Hematopoietic multipotent progenitor cell treated with erythropoietin and hydrocortisone succinate and interleukin-3 and kit ligand, for 15 days (in vitro differentiated cells): Measurements from ENCODE around the gene GH1.
A peak's percentile ranks its signal among the peaks of the same experiment; 100 is the strongest.
"Not testable (repeated sequence)": the region's sequence is repeated elsewhere in the genome, so short reads cannot be mapped to it uniquely, and the experiment has no call there.

Experiments used
- DNase-seq: peaks from one replicate; pipeline ENCODE4 v3.0.0-alpha.2; 2015; ENCODE audit warnings: low spot score

The GH1 gene

DNA sequence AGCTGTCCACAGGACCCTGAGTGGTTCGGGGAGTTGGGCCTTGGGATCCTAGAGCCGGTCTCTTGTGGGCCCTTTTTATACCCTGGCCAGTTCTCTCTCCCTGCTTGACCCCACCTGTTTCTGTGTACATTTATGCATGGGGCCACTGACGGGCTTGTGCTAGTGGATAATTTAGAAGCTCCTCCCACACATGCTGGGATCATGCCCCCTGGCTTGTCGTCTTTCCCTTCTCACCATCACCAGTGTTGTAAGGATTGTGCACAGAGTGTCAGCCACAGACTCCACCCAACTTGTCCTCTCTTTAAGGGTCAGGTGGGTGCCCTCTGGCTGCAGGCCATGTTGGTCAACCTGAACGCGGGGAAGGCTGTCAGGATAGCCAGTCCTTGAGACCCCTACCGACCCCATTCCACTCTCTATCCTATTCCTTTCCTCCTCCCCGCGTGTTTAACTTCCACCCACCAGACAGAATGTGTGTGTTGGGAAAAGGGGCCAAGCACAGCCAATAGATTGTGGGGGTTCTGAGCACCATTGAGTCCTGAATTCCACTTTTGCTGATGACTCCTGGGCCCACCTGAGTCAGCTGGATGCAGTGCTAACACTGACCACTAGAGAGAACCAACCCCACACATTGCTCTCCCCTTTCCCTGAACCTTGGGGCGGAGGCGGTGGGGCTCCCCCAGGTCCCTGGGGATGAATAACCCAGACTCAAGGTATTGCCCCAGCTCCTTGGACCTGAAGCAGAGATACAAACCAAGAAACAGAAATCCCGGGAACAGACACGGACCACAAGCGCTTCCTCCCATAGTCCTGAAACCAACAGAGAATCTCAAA lies 21.9 kb downstream of the GH1 start, which contains the start of gene CSH1:
Gene CSH1, minus strand, starts transcription at position 51 of the 831 bp plus-strand sequence. CDS start 63 bp downstream, outside the sequence.
- DNase-seq, result not testable (repeated sequence)

DNA sequence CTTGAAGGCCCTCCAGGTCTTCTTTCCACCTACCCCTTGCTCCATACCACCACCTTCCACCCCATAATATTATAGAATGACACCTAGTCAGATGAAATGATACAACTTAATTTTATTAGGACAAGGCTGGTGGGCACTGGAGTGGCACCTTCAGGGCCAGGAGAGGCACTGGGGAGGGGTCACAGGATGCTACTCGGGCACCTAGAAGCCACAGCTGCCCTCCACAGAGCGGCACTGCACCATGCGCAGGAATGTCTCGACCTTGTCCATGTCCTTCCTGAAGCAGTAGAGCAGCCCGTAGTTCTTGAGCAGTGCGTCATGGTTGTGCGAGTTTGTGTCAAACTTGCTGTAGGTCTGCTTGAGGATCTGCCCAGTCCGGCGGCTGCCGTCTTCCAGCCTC lies 23.8 kb downstream of the GH1 start:
- DNase-seq, result not testable (repeated sequence)

DNA sequence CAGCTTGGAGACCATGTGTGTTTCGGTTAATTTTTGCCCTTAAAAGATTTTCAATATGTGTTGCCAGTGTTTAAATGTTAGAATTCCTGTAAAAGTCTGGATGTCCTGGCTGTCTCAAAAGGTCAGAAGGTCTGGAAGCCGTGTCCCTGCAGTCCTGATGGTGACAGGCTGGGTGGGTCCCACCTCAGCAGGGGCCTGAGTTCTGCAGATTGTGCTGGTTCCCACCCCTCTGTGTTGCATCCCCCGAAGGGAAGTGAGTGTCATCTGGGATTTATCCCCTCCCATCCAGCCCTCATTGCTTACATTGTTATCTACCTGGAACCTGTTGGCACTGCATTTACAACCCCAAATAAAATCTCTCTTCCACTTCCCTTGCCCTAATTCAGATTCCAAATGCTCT lies 24.6 kb downstream of the GH1 start:
- DNase-seq, result not testable (repeated sequence)

DNA sequence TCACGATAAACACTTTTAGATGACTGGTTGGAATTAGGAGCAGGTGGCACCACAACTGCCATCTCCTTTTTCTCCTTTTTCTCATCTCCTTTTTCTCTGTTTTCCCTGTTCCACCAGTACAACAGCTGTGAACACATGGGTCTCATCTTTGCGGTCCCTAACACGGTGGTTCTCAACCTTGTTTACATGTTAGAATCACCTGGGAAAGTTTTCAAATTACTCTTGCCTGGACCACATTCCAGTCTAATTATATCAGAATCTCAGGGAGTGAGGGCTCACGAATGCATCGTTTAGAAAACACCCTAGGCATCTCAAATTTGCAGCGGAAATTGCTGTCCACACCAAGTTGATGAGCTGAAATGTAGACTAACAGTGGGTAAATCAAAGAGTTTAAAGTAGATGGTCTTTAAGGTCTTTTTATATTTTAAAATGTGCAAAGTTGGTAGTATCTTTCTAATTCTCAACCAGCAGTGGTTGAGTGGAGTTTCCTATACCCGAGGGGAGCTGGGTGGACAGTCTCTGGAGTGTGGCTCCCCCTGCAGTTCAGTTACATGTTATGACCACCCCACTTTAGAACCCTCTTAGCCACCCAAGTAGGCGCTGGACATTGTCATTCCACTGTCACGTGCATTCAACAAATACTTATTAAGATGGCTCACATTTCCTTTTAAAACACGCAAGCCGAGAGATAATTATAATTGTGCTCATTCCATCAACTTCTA lies 26.2 kb downstream of the GH1 start:
- DNase-seq, result not testable (repeated sequence)

DNA sequence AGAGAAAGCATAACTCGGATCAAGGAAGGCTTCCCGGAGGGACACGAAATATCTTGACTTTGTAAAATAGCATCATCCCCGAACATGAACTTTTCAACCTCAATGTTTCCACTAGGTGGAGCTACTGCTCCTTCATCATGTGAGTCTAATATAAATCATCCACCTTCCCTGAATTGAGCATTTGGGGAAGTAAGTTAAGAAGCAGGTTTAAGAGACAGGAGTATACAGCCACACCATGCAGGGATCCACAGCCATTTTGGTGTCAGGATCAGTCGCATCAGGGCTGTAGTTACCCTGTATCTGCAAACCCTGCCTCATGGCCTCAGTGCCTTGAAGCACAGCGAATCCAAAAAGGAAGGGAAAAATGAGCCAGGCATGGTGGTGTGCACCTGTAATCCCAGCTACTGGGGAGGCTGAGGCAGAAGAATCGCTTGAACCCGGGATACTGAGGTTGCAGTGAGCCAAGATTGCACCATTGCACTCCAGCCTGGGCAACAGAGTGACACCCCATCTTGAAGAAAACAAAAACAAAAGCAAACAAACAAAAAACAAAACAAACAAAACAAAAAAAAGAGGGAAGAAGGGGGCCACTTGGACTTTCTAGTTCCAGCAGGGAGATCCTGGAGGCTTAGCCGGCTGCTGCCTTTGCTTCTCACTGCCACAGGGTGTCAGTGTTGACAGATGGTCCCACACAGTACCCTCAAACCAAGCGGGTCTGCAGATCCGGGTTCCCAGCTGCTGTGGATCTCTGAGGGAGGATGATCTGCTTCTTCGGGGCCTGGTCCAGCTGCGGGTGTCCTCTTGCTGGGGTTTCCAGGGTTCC lies 29.4 kb downstream of the GH1 start:
- DNase-seq, result peak; percentile 29

DNA sequence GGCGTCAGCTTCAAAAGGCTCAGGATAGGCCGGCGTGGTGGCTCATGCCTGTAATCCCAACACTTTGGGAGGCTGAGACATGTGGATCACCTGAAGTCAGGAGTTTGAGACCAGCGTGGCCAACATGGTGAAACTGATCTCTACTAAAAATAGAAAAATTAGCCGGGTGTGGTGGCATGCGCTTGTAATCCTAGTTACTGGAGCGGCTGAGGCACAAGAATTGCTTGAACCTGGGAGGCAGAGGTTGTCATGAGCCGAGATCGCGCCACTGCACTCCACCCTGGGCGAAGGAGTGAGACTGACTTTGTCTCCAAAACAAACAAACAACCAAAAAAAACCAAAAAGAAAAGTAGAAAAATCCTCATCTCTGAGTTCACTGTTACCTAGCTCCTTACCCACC lies 33.5 kb downstream of the GH1 start:
- DNase-seq, result not testable (repeated sequence)

DNA sequence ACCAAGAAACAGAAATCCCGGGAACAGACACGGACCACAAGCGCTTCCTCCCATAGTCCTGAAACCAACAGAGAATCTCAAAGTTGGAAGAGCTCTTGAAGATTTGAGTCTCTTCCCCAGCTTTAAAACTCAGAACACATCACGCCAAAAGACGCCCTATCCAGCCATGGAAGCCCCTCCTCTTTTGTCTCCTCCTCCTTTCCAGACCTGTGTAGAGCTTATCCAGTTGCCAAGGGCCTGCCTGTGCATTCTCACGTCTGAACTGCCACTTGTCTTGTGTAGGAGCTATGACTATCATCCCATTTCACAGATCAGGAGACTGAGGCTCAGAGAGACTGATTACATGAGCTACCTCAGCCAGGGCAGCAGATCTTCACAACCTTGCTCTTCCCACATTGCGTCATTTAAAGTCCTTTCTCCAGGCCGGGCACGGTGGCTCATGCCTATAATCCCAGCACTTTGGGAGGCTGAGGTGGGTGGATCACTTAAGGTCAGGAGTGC lies 36.0 kb downstream of the GH1 start:
- DNase-seq, result not testable (repeated sequence)

DNA sequence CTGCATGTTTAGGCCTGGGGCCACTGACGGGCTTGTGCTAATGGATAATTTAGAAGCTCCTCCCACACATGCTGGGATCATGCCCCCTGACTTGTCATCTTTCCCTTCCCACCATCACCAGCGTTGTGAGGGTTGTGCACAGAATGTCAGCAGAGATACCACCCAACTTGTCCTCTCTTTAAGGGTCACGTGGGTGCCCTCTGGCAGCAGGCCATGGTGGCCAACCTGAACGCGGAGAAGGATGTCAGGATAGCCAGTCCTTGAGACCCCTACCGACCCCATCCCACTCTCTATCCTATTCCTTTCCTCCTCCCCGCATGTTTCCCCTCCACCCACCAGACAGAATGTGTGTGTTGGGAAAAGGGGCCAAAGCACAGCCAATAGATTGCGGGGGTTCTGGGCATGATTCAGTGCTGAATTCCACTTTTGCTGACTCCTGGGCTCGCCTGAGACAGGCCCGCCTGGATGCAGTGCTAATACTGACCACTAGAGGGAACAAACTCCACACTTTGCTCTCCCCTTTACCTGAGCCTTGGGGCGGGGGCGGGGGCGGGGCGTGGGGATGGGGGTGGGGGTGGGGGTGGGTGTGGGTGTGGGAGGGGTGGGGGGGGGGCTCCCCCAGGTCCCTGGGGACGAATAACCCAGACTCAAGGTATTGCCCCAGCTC lies 36.6 kb downstream of the GH1 start, which contains the start of gene GH2:
Gene GH2, minus strand, starts transcription at position 10 of the 667 bp plus-strand sequence. CDS start 143 bp downstream, outside the sequence.
- peak; percentile 60 for DNase-seq

DNA sequence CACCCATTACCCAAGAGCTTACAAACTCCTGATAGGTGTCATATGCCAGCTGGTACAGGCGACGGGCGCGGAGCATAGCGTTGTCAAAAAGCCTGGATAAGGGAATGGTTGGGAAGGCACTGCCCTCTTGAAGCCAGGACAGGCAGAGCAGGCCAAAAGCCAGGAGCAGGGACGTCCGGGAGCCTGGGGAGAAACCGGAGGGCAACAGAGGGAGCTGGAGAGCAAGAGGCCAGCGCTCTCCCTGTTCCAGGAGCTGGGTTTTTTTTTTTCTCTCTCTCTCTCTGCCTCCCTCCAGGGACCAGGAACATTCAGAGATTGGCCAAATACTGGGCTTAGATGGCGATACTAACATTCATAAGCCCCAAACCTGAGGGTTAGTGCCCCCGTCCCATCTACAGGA lies 37.3 kb downstream of the GH1 start:
- not testable (repeated sequence) for DNase-seq

DNA sequence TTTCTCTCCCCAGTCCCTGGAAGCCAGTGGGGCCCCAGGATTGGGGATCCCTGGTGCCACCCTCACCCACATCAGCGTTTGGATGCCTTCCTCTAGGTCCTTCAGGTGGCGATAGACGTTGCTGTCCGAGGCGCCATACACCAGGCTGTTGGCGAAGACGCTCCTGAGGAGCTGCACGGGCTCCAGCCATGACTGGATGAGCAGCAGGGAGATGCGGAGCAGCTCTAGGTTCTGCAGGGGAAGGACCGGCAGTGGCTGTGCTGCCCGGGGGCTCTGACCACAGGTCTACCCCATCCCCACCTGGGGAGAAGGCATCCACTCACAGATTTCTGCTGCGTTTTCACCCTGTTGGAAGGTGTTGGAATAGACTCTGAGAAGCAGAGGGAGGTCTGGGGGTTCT lies 37.9 kb downstream of the GH1 start:
- DNase-seq, result no peak

DNA sequence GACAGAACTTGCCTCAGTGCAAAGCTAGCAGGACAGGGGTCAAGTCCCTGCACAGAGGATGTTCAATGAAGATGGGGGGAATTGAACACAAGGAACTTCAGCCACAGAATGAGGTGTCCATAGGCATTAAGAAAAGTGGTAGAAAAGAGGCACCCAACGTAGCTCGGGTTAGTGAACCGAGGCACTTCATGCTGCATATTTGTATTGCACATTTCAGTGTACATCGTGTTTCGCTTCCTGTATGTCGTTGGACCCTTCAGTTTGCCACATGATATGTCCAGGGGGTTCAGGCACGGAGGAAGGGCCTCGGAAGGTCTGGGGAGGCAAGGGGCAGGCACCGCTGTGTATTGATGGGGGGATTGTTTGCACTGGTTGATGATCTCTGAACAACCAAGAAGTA lies 40.2 kb downstream of the GH1 start:
- not testable (repeated sequence) for DNase-seq

DNA sequence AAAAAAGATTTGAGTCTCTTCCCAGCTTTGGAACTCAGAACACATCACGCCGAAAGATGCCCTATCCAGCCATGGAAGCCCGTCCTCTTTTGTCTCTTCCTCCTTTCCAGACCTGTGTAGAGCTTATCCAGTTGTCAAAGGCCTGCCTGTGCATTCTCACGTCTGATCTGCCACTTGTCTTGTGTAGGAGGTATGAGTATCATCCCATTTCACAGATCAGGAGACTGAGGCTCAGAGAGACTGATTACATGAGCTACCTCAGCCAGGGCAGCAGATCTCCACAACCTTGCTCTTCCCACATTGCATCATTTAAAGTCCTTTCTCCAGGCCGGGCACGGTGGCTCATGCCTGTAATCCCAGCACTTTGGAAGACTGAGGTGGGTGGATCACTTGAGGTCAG lies 43.9 kb downstream of the GH1 start:
- not testable (repeated sequence) for DNase-seq

DNA sequence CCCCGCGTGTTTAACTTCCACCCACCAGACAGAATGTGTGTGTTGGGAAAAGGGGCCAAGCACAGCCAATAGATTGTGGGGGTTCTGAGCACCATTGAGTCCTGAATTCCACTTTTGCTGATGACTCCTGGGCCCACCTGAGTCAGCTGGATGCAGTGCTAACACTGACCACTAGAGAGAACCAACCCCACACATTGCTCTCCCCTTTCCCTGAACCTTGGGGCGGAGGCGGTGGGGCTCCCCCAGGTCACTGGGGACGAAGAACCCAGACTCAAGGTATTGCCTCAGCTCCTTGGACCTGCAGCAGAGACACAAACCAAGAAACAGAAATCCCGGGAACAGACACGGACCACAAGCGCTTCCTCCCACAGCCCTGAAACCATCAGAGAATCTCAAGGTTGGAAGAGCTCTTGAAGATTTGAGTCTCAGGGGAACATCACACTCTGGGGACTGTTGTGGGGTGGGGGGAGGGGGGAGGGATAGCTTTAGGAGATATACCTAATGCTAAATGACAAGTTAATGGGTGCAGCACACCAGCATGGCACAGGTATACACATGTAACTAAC lies 44.5 kb downstream of the GH1 start:
- DNase-seq, result not testable (repeated sequence)

DNA sequence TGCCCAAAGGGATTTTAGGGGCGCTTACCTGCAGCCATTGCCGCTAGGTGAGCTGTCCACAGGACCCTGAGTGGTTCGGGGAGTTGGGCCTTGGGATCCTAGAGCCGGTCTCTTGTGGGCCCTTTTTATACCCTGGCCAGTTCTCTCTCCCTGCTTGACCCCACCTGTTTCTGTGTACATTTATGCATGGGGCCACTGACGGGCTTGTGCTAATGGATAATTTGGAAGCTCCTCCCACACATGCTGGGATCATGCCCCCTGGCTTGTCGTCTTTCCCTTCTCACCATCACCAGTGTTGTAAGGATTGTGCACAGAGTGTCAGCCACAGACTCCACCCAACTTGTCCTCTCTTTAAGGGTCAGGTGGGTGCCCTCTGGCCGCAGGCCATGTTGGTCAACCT lies 45.1 kb downstream of the GH1 start, which contains the start of gene CSH2:
Gene CSH2, minus strand, starts transcription at position 101 of the 400 bp plus-strand sequence. Its CDS starts 63 bp downstream, at position 38.
- not testable (repeated sequence) for DNase-seq

DNA sequence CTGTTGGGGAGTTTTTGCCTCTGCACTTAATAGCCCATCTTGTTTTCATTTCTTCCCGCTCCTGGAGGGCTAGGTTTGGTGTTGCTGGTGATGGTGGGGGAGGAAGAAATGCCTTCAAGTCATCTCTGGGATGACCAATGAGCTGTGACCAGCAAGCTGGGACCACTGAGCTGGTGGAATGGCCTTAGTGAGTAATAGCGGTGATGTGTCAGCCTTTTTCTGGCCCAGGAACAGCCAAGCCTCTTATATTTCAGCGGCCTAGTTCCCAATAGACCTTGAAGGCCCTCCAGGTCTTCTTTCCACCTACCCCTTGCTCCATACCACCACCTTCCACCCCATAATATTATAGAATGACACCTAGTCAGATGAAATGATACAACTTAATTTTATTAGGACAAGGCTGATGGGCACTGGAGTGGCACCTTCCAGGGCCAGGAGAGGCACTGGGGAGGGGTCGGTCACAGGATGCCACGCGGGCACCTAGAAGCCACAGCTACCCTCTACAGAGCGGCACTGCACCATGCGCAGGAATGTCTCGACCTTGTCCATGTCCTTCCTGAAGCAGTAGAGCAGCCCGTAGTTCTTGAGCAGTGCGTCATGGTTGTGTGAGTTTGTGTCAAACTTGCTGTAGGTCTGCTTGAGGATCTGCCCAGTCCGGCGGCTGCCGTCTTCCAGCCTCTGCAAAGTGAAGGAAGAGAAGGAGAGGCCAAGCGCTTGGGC lies 46.8 kb downstream of the GH1 start:
- not testable (repeated sequence) for DNase-seq

DNA sequence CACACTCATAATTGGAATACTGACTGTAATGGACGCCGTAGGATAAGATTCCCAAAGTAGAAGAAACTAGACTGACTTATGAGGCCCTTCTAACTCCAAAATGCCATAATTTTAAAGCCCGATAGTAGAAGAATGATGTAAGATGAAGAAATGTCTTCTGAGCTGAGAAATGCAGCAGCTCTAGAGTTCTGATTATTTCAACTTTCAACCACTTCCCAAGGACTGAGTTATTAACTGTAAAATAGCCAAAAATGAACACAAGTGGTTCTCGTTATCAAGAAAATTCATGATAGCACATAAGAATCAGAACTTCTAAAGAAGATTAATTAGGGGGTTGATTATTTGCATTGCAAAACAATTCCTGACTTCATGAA lies 48.4 kb downstream of the GH1 start:
- DNase-seq, result not testable (repeated sequence)

DNA sequence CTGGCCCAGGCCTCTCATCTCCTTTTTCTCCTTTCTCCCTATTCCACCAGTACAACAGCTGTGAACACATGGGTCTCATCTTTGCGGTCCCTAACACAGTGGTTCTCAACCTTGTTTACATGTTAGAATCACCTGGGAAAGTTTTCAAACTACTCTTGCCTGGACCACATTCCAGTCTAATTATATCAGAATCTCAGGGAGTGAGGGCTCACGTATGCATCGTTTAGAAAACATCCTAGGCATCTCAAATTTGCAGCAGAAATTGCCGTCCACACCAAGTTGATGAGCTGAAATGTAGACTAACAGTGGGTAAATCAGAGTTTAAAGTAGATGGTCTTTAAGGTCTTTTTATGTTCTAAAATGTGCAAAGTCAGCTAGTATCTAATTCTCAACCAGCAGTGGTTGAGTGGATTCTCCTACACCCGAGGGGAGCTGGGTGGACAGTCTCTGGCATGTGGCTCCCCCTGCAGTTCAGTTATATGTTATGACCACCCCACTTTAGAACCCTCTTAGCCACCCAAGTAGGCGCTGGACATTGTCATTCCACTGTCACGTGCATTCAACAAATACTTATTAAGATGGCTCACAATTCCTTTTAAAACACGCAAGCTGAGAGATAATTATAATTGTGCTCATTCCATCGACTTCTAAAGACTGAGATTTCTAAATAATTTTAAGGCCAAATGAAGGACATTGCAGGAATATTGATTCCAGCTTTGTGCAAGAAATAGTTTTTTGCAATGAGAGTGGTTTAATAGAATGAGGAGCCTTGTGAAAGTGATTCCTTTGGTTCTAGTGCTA lies 48.9 kb downstream of the GH1 start:
- DNase-seq, result not testable (repeated sequence)
